GM21825 (cell line): ENCODE measurements around the gene KCNK4.

Experiments
- ATAC-seq: cut with Tn5 transposase; IDR thresholded peaks from one replicate; pipeline ENCODE4 v1.9.1; 2021; ENCODE audit warnings: mild to moderate bottlenecking, moderate library complexity; ENCODE audit not compliant: unreplicated experiment

KCNK4 gene

GRCh38 chr11:64342869-64343745 lies 52.0 kb downstream of the KCNK4 start:
- no peak for ATAC-seq

DNA sequence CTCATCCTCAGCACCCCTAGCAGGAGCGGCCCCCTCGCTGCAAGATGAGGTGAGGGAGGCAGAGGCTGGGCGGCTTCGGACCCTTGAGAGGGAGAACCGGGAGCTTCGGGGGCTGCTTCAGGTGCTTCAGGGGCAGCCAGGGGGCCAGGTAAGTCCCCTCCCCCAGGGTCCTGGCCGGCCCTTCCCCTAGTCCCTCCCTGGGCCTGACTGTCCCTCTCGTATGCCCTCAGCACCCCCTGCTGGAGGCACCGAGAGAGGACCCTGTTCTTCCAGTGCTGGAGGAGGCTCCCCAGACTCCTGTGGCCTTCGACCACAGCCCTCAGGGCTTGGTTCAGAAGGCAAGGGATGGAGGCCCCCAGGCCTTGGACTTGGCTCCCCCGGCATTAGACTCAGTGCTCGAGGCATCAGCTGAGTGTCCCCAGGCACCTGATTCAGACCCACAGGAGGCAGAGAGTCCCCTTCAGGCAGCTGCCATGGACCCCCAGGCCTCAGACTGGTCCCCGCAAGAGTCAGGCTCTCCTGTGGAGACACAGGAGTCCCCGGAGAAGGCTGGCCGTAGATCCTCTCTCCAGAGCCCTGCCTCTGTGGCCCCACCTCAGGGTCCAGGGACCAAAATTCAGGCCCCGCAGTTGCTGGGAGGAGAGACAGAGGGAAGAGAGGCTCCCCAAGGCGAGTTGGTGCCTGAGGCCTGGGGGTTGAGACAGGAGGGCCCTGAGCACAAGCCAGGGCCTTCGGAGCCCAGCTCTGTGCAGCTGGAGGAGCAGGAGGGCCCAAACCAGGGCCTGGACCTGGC lies 52.9 kb downstream of the KCNK4 start:
- no peak for ATAC-seq

DNA sequence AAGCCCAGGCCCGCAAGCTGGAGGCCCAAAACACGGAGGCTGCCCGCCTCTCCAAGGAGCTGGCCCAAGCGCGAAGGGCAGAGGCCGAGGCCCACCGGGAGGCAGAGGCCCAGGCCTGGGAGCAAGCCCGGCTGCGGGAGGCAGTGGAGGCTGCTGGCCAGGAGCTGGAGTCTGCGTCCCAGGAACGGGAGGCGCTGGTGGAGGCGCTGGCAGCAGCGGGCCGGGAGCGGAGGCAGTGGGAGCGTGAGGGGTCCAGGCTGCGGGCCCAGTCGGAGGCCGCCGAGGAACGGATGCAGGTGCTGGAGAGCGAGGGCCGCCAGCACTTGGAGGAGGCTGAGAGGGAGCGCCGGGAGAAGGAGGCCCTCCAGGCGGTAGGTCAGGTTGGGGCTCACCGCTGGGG lies 53.7 kb downstream of the KCNK4 start:
- ATAC-seq: no peak

DNA sequence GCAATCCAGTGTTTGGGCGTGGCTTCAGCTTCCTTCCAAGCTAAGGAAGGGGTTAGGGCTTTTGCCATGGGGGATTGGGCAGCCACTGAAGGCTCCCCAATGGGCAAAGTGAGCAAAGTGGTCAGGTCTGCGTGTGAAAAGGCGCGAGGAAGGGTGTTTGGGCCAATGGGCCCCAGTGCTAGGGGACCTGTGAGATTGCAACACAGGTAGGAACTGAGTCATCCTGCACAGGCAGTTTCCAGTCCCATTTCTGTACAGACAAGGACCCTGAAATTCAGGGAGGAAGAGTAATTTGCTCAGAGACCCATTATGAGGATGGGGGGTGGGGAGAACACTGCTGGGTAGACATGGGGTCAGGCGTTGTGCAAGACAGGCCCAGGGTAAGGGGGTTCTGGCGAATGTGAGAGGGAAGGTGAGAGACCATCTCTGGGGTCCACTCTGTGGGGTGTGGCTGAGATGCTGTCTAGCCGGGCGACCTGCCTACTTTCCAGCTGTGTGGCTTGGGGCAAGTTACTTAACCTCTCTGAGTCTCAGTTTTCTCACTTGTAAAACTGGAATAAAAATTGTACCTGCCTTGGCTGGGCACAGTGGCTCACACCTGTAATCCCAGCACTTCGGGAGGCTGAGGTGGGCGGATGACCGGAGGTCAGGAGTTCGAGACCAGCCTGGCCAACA lies 56.2 kb downstream of the KCNK4 start:
- ATAC-seq: no peak

- no peak for ATAC-seq
These were observed 57.4 kb downstream of the KCNK4 start for GRCh38 chr11:64348383-64349024.

DNA sequence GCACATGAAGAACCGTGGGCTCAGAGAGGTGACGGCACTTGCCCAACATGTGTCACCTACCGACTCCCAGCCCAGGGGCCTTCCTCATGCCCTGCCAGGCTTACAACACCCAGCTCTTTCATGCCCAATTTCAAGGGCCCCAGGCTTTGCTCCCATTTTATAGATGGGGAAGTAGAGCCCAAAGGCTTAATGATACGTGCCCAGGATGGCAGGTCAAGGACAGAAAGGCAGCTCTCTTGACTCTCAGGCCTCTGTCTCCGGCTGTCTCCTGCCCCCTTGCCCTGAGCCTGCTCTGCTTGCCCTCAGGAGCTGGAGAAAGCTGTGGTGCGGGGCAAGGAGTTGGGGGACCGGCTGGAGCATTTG lies 57.9 kb downstream of the KCNK4 start:
- no peak for ATAC-seq

DNA sequence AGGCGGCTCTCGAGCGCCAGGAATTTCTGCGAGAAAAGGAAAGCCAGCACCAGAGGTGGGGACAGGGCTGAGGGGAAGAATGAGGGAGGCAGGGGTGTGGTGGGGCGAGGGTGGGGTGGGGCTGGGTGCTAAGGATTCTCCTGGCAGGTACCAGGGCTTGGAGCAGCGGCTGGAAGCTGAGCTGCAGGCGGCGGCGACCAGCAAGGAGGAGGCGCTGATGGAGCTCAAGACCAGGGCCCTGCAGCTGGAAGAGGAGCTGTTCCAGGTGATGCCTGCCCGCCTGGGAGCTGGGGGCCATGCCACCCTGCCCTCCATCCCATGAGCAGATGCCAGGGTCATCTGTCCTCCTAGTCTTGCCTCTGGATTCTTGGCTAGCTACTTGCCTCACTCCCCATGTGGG lies 58.3 kb downstream of the KCNK4 start:
- ATAC-seq: no peak
